B cell (primary cell): ENCODE measurements around the gene GLP2R. TPM values are rescaled to one million over a fixed set of nuclear protein-coding genes. Genes with fewer than 3 reads are reported as not detected.

Source experiments
- ATAC-seq: fragments of 200-7000 bp; cut with Tn5 transposase; one replicate; pipeline ENCODE4 v1.10.0; 2021; ENCODE audit warnings: low read depth, mild to moderate bottlenecking, moderate number of reproducible peaks, moderate library complexity
- CTCF ChIA-PET: fragments of 350-600 bp; sonication (Branson Sonifier 250); formaldehyde crosslinking; loops from one replicate; lab custom pipeline; 2021; ENCODE audit warnings: antibody characterized with exemption, inconsistent platforms; lab: Charles Lee
- POLR2A ChIA-PET: fragments of 350-600 bp; sonication (Branson Sonifier 250); formaldehyde crosslinking; loops from one replicate; lab custom pipeline; 2021; ENCODE audit warnings: antibody characterized with exemption; lab: Charles Lee
- DNase-seq: peaks from one replicate; pipeline ENCODE4 v3.0.0; 2013
- H2AFZ ChIP-seq: 2 replicates; pipeline ENCODE4 v1.6.1; 2012; ENCODE audit warnings: mild to moderate bottlenecking, low read depth, low read length; ENCODE audit not compliant: insufficient read depth, poor library complexity, severe bottlenecking
- H3K27ac ChIP-seq, 2 donors: 1 replicate in 1 of 2; 2 replicates in 1 of 2; pipeline ENCODE4 v1.5.1; 2012 to 2013; ENCODE audit warnings: low read length in 2 of 2, mild to moderate bottlenecking in 2 of 2, moderate library complexity in 1 of 2
- H3K27me3 ChIP-seq, 4 experiments: fragments of 200-600 bp in 1 of 4; sonication (generic) in 1 of 4; replicated peaks in 1 of 4; 1 replicate in 2 of 4; 2 replicates in 2 of 4; pipeline versions ENCODE4 v1.6.1 to v1.7.0; 2013 to 2016; ENCODE audit warnings: low read length in 3 of 4, mild to moderate bottlenecking in 2 of 4, mixed read lengths in 1 of 4, moderate library complexity in 1 of 4; ENCODE audit not compliant: insufficient read depth in 4 of 4, control insufficient read depth in 3 of 4; ENCODE audit errors: control extremely low read depth in 1 of 4
- H3K36me3 ChIP-seq, 2 experiments: replicated peaks in 1 of 2; 1 replicate in 1 of 2; 2 replicates in 1 of 2; pipeline versions ENCODE4 v1.6.1 to v1.7.1; 2013; ENCODE audit warnings: low read length in 1 of 2; ENCODE audit not compliant: insufficient read depth in 2 of 2, control insufficient read depth in 1 of 2; ENCODE audit errors: control extremely low read depth in 1 of 2, extremely low read depth in 1 of 2
- H3K4me1 ChIP-seq, 2 donors: fragments of 200-600 bp in 1 of 2; sonication (generic) in 1 of 2; 1 replicate in 1 of 2; 2 replicates in 1 of 2; pipeline versions ENCODE4 v1.5.1 to v1.6.1; 2013 to 2017; ENCODE audit warnings: low read length in 2 of 2; ENCODE audit not compliant: control insufficient read depth in 2 of 2, insufficient read depth in 2 of 2
- H3K4me2 ChIP-seq: replicated peaks from 2 replicates; pipeline ENCODE3; 2012; ENCODE audit warnings: mild to moderate bottlenecking, low read depth, low read length; ENCODE audit not compliant: poor library complexity, severe bottlenecking
- H3K4me3 ChIP-seq, 5 experiments: fragments of 200-600 bp in 1 of 5; sonication (generic) in 1 of 5; 1 replicate in 3 of 5; 2 replicates in 2 of 5; pipeline versions ENCODE4 v1.5.1 to v1.7.0; 2011 to 2016; ENCODE audit warnings: low read length in 4 of 5, mild to moderate bottlenecking in 4 of 5, low read depth in 2 of 5, control low read depth in 1 of 5, moderate library complexity in 1 of 5; ENCODE audit not compliant: insufficient read depth in 1 of 5; ENCODE audit errors: control extremely low read depth in 1 of 5, extremely low read depth in 1 of 5
- H3K79me2 ChIP-seq: fragments of 200-600 bp; sonication (generic); one replicate; pipeline ENCODE4 v1.6.0; 2016; ENCODE audit warnings: low read length; ENCODE audit not compliant: control insufficient read depth, insufficient read depth
- H3K9ac ChIP-seq: fragments of 200-600 bp; sonication (generic); 2 replicates; pipeline ENCODE4 v1.6.1; 2017; ENCODE audit warnings: mild to moderate bottlenecking, low read length, moderate library complexity
- H3K9me3 ChIP-seq, 3 donors: one replicate each; pipeline versions ENCODE4 v1.6.1 to v1.7.1; 2013; ENCODE audit warnings: low read length in 2 of 3; ENCODE audit not compliant: control insufficient read depth in 2 of 3, insufficient read depth in 1 of 3; ENCODE audit errors: control extremely low read depth in 1 of 3
- H4K20me1 ChIP-seq: 2 replicates; pipeline ENCODE4 v1.6.0; 2012; ENCODE audit warnings: mild to moderate bottlenecking, low read length; ENCODE audit not compliant: insufficient read depth, control insufficient read depth, poor library complexity, severe bottlenecking
- H3K27ac Mint-ChIP-seq: one replicate; pipeline ENCODE4 v1.8.0; 2021; ENCODE audit warnings: mixed read lengths
- H3K27me3 Mint-ChIP-seq: one replicate; pipeline ENCODE4 v1.8.0; 2021; ENCODE audit warnings: mixed read lengths
- H3K4me1 Mint-ChIP-seq: one replicate; pipeline ENCODE4 v1.8.0; 2021; ENCODE audit warnings: mixed read lengths
- H3K4me3 Mint-ChIP-seq: one replicate; pipeline ENCODE4 v1.8.0; 2021; ENCODE audit warnings: mixed read lengths
- H3K9me3 Mint-ChIP-seq: one replicate; pipeline ENCODE4 v1.8.0; 2022; ENCODE audit warnings: mixed read lengths; ENCODE audit not compliant: insufficient read depth
- CTCF ChIP-seq: fragments of 200-600 bp; IDR thresholded peaks from one replicate; pipeline ENCODE4 v1.8.0; 2022; ENCODE audit warnings: antibody characterized with exemption, mild to moderate bottlenecking
- EZH2 ChIP-seq: IDR thresholded peaks from 2 replicates; pipeline ENCODE4 v1.6.1; 2012; ENCODE audit warnings: borderline replicate concordance, low read depth, mild to moderate bottlenecking, moderate library complexity, low read length; ENCODE audit not compliant: insufficient read depth, poor library complexity, severe bottlenecking
- WGBS: methylation state at CpG from one replicate; pipeline ENCODE4 v1.1.5; 2013; ENCODE audit warnings: missing lambda C conversion rate; ENCODE audit not compliant: insufficient coverage; 5-methylcytosine and 5-hydroxymethylcytosine counted together
- intact Hi-C: fragments of 100-400 bp; cut with micrococcal nuclease; formaldehyde crosslinking; loops from one replicate; pipeline ENCODE4 v1.10.0; 2022
- polyA plus RNA-seq: library from polyadenylated mRNA; depleted of rRNA; stranded (reverse); fragments of >200 nt; gene quantifications from 2 replicates; pipeline ENCODE4 v1.2.3, GENCODE V29; 2012
- total RNA-seq, 2 donors: library from RNA; stranded (reverse); fragments of 120-200 nt in 1 of 2; gene quantifications; 1 replicate in 1 of 2; 2 replicates in 1 of 2; pipeline versions ENCODE4 v1.2.3 to v1.2.4, GENCODE V29; 2013 to 2022

The GLP2R gene
- total and polyA plus RNA-seq, 2 donors (not counting 1 experiment from before 2014, with no cell fraction given): not detected

GRCh38 chr17:9922012-9922848 lies 96.5 kb downstream of the GLP2R start:
- no peak overlapping the region for H3K4me2 ChIP-seq
- no peak overlapping the region for H2AFZ ChIP-seq
- H3K36me3 ChIP-seq: peaks cover 0 to 2% of the 10 kb centered on the region in 2 experiments
- ATAC-seq: no peak
- H3K9ac ChIP-seq: no peak overlapping the region
- H3K79me2 ChIP-seq: no peaks in the 10 kb centered on the region
- no peaks in the 10 kb centered on the region for H3K9me3 ChIP-seq
- ChIA-PET CTCF (interaction anchor here (1.1 to 7.0 kb wide), 3 partner anchors 689 to 696 kb away, joined by 3 to 137 read pairs (median 18); no protein-coding TSS in a partner anchor), POLR2A (no interaction called here)
- no peak overlapping the region for H3K4me3 ChIP-seq
- 98% methylated on average over 3 of the region's 14 CpGs for WGBS
- TF ChIP-seq EZH2: no peak
- no peak for TF ChIP-seq CTCF
- intact Hi-C loops: no loop called here
- H3K4me1 Mint-ChIP-seq: peaks cover 3% of the 10 kb centered on the region
- no peak overlapping the region for H3K4me3 Mint-ChIP-seq
- no peaks in the 10 kb centered on the region for H3K27me3 ChIP-seq
- no peaks in the 10 kb centered on the region for H3K4me1 ChIP-seq
- H4K20me1 ChIP-seq: no peaks in the 10 kb centered on the region
- no peak overlapping the region for H3K27ac ChIP-seq
- H3K9me3 Mint-ChIP-seq: no peaks in the 10 kb centered on the region
- DNase-seq: no peak
- H3K27me3 Mint-ChIP-seq: no peaks in the 10 kb centered on the region
- no peak overlapping the region for H3K27ac Mint-ChIP-seq

- ChIA-PET CTCF (interaction anchor here (0.6 to 7.0 kb wide), 22 partner anchors 11 to 920 kb away, joined by 3 to 137 read pairs (median 4); partner anchors contain the start of gene RCVRN), POLR2A (no interaction called here)
- TF ChIP-seq EZH2 (no peak), CTCF (peak; percentile 95)
- Histone ChIP-seq H3K27me3 (no peaks in the 10 kb centered on the region), H3K9me3 (no peaks in the 10 kb centered on the region), H2AFZ (peak overlapping the region; percentile 63), H3K4me2 (no peak overlapping the region), H3K36me3 (peaks cover 0 to 2% of the 10 kb centered on the region in 2 experiments), H3K9ac (no peak overlapping the region), H3K79me2 (no peaks in the 10 kb centered on the region), H3K27ac (no peak overlapping the region), H4K20me1 (no peaks in the 10 kb centered on the region), H3K4me1 (no peaks in the 10 kb centered on the region), H3K4me3 (no peak overlapping the region)
- H3K27me3 Mint-ChIP-seq: no peaks in the 10 kb centered on the region
- no peaks in the 10 kb centered on the region for H3K9me3 Mint-ChIP-seq
- intact Hi-C loops: loop anchor here (1.0 kb wide), 2 partner anchors 303 to 694 kb away; no protein-coding TSS in a partner anchor
- ATAC-seq (peak; percentile 79), DNase-seq (peak; percentile 75)
- 20% methylated on average over 6 of the region's 6 CpGs for WGBS
- no peak overlapping the region for H3K4me3 Mint-ChIP-seq
- peaks cover 3% of the 10 kb centered on the region for H3K4me1 Mint-ChIP-seq
- no peak overlapping the region for H3K27ac Mint-ChIP-seq
Observed at GRCh38 chr17:9924735-9925191, 99.0 kb downstream of the GLP2R start.
